Measurements from ENCODE around the gene SLC25A51.

SLC25A51 gene

GRCh38 chr9:37903647-37904444, at the start of gene SLC25A51:
SLC25A51 (minus strand) TSS chr9:37904127; CDS start chr9:37888550, 15,577 bp downstream.
- peak within 1 kb of the TSS; percentile 65 for H3K4me3 ChIP-seq (ENCODE audit: low read depth, low read length)
- peak; percentile 71 for DNase-seq (ENCODE audit: low read depth)

GRCh38 chr9:37953206-37953774, 49.4 kb upstream of the SLC25A51 start:
- no peak for DNase-seq (ENCODE audit: low read depth)
- H3K4me3 ChIP-seq (ENCODE audit: low read depth, low read length): no peak overlapping the region

- H3K4me3 ChIP-seq (ENCODE audit: low read depth, low read length): no peak overlapping the region
- peak; percentile 76 for DNase-seq (ENCODE audit: low read depth)
Measured at GRCh38 chr9:37952731-37953130, 48.8 kb upstream of the SLC25A51 start.

- no peak overlapping the region for H3K4me3 ChIP-seq (ENCODE audit: low read depth, low read length)
- DNase-seq (ENCODE audit: low read depth): no peak
Measured at GRCh38 chr9:37951671-37952449, 47.9 kb upstream of the SLC25A51 start.

- no peak overlapping the region for H3K4me3 ChIP-seq (ENCODE audit: low read depth, low read length)
- no peak for DNase-seq (ENCODE audit: low read depth)
Measured at GRCh38 chr9:37950561-37950960, 46.6 kb upstream of the SLC25A51 start.

- no peak for DNase-seq (ENCODE audit: low read depth)
- no peak overlapping the region for H3K4me3 ChIP-seq (ENCODE audit: low read depth, low read length)
Measured at GRCh38 chr9:37949576-37949975, 45.6 kb upstream of the SLC25A51 start.

GRCh38 chr9:37948417-37948980, 44.6 kb upstream of the SLC25A51 start:
- no peak overlapping the region for H3K4me3 ChIP-seq (ENCODE audit: low read depth, low read length)
- DNase-seq (ENCODE audit: low read depth): no peak

- no peak for DNase-seq (ENCODE audit: low read depth)
- no peak overlapping the region for H3K4me3 ChIP-seq (ENCODE audit: low read depth, low read length)
Measured at GRCh38 chr9:37947977-37948376, 44.0 kb upstream of the SLC25A51 start.

- no peak for DNase-seq (ENCODE audit: low read depth)
- H3K4me3 ChIP-seq (ENCODE audit: low read depth, low read length): no peak overlapping the region
Measured at GRCh38 chr9:37947471-37947870, 43.5 kb upstream of the SLC25A51 start.

GRCh38 chr9:37946971-37947370, 43.0 kb upstream of the SLC25A51 start:
- H3K4me3 ChIP-seq (ENCODE audit: low read depth, low read length): no peak overlapping the region
- no peak for DNase-seq (ENCODE audit: low read depth)

GRCh38 chr9:37946041-37946440, 42.1 kb upstream of the SLC25A51 start:
- H3K4me3 ChIP-seq (ENCODE audit: low read depth, low read length): no peak overlapping the region
- no peak for DNase-seq (ENCODE audit: low read depth)

- DNase-seq (ENCODE audit: low read depth): no peak
- no peak overlapping the region for H3K4me3 ChIP-seq (ENCODE audit: low read depth, low read length)
Measured at GRCh38 chr9:37944671-37945481, 40.9 kb upstream of the SLC25A51 start.

- no peak overlapping the region for H3K4me3 ChIP-seq (ENCODE audit: low read depth, low read length)
- DNase-seq (ENCODE audit: low read depth): no peak
Measured at GRCh38 chr9:37944266-37944650, 40.3 kb upstream of the SLC25A51 start.

GRCh38 chr9:37943345-37944265, 39.7 kb upstream of the SLC25A51 start:
- no peak overlapping the region for H3K4me3 ChIP-seq (ENCODE audit: low read depth, low read length)
- peak; percentile 78 for DNase-seq (ENCODE audit: low read depth)

- DNase-seq (ENCODE audit: low read depth): no peak
- no peak overlapping the region for H3K4me3 ChIP-seq (ENCODE audit: low read depth, low read length)
Measured at GRCh38 chr9:37942621-37943344, 38.9 kb upstream of the SLC25A51 start.

GRCh38 chr9:37941253-37941652, 37.3 kb upstream of the SLC25A51 start:
- DNase-seq (ENCODE audit: low read depth): no peak
- H3K4me3 ChIP-seq (ENCODE audit: low read depth, low read length): no peak overlapping the region

- H3K4me3 ChIP-seq (ENCODE audit: low read depth, low read length): no peak overlapping the region
- no peak for DNase-seq (ENCODE audit: low read depth)
Measured at GRCh38 chr9:37939575-37940095, 35.7 kb upstream of the SLC25A51 start.
